ENCODE measurements around the gene GLYATL1B.

GLYATL1B gene

DNA sequence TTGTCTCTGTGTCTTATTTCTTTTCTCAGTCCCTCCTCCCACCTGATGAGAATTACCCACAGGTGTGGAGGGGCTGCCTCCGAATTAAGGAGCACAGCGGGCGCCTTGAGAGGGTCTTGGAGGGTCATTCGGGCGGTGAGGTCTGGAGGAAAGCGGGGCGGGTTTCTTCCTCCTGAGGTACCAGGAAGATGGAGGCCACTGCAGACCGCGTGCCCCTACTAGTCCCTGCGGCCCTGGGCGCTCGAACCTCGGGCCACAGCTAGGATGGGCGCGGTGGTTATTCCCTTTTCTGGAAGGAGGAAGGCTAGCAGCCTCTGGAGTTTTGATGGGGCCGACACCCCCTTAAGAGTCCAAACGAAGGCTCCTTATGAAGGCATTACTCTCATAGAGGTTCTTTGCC lies 51.1 kb downstream of the GLYATL1B start:
- TF ChIP-seq, protein P1, sequence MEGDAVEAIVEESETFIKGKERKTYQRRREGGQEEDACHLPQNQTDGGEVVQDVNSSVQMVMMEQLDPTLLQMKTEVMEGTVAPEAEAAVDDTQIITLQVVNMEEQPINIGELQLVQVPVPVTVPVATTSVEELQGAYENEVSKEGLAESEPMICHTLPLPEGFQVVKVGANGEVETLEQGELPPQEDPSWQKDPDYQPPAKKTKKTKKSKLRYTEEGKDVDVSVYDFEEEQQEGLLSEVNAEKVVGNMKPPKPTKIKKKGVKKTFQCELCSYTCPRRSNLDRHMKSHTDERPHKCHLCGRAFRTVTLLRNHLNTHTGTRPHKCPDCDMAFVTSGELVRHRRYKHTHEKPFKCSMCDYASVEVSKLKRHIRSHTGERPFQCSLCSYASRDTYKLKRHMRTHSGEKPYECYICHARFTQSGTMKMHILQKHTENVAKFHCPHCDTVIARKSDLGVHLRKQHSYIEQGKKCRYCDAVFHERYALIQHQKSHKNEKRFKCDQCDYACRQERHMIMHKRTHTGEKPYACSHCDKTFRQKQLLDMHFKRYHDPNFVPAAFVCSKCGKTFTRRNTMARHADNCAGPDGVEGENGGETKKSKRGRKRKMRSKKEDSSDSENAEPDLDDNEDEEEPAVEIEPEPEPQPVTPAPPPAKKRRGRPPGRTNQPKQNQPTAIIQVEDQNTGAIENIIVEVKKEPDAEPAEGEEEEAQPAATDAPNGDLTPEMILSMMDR (IDR thresholded peaks at IDR 0.05; ENCODE audit: low read depth, low read length, missing control alignments): no peak
- DNase-seq (ENCODE audit: low read depth): no peak
- no peak overlapping the region for H3K4me3 ChIP-seq (ENCODE audit: low read depth, low read length)
- in situ Hi-C loops (cut with HindIII; ENCODE audit: low sequenced_read_pairs): no loop called here

DNA sequence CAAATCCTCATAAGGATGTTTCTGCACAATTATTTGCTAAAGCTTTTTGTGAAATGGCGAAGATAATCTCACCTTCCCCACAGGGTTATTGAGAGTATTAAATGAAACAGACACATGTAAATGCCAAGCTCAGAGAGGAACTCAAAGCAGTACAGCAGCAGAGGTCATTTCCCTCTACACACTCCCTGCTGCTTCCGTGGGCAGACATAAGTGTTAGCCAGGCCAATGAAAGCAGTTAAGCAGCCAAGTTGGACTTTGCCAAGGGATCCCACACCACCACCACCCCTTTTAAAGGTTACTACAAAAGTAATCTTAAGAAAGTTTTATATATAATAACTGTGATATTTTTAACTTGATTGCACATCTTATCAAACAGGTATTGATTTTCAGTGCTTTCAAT lies 52.5 kb downstream of the GLYATL1B start:
- no peak for DNase-seq (ENCODE audit: low read depth)
- H3K4me3 ChIP-seq (ENCODE audit: low read depth, low read length): no peak overlapping the region
- in situ Hi-C loops (cut with HindIII; ENCODE audit: low sequenced_read_pairs): no loop called here
- TF ChIP-seq, protein P1 (IDR thresholded peaks at IDR 0.05; ENCODE audit: low read depth, low read length, missing control alignments): no peak

DNA sequence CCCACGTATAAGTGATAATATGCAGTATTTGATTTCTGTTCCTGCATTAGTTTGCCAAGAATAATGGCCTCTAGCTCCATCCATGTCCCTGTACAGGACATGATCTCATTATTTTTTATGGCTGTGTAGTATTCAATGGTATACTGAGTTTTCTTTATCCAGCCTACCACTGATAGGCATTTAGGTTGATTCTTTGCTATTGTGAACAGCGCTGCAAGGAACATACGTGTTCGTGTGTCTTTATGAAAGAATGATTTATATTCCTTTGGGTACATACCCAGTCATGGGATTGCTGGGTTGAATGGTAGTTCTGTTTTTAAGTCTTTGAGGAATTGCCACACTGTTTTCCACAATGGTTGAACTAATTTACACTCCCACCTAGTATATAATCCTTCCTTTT lies 55.1 kb downstream of the GLYATL1B start:
- DNase-seq (ENCODE audit: low read depth): no peak
- in situ Hi-C loops (cut with HindIII; ENCODE audit: low sequenced_read_pairs): no loop called here
- TF ChIP-seq, protein P1 (IDR thresholded peaks at IDR 0.05; ENCODE audit: low read depth, low read length, missing control alignments): no peak
- no peak overlapping the region for H3K4me3 ChIP-seq (ENCODE audit: low read depth, low read length)

DNA sequence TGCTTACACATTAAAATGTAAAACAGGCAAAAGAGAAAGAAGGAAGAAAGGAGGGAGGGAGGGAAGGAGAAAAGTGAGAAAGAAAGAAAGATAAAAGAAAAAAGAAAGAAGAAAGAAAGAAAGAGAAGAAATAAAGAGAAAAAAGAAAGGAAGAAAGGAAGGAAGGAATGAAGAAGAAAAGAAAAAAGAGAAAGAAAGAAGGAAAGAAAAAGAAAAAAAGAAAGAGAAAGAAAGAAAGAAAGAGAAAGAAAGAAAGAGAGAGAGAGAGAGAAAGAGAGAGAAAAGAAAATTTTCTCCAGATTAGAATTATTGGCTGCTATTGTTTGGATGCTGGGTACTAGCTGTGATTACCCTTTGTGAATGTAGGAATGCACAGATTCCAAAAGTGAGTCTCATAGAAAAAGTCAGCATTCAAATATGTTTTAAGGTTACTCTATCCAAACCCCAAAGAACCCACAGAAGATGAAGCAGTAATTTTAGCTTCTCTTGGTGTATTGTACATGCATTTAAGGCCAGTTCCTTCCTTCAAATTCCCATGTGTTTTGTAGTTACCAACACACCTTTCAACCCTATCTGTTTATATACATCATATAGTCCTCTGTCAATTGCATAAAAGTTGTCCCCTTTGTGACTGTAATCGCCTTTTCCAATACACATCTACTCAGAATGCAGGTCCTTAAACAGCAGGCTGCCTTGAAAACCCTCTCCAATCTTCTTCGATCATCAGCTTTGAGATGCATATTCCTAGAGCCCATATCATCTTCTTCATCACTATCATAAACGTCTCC lies 55.8 kb downstream of the GLYATL1B start:
- TF ChIP-seq, protein P1 (IDR thresholded peaks at IDR 0.05; ENCODE audit: low read depth, low read length, missing control alignments): no peak
- DNase-seq (ENCODE audit: low read depth): peak; percentile 8
- in situ Hi-C loops (cut with HindIII; ENCODE audit: low sequenced_read_pairs): no loop called here
- H3K4me3 ChIP-seq (ENCODE audit: low read depth, low read length): peak overlapping the region; percentile 82

DNA sequence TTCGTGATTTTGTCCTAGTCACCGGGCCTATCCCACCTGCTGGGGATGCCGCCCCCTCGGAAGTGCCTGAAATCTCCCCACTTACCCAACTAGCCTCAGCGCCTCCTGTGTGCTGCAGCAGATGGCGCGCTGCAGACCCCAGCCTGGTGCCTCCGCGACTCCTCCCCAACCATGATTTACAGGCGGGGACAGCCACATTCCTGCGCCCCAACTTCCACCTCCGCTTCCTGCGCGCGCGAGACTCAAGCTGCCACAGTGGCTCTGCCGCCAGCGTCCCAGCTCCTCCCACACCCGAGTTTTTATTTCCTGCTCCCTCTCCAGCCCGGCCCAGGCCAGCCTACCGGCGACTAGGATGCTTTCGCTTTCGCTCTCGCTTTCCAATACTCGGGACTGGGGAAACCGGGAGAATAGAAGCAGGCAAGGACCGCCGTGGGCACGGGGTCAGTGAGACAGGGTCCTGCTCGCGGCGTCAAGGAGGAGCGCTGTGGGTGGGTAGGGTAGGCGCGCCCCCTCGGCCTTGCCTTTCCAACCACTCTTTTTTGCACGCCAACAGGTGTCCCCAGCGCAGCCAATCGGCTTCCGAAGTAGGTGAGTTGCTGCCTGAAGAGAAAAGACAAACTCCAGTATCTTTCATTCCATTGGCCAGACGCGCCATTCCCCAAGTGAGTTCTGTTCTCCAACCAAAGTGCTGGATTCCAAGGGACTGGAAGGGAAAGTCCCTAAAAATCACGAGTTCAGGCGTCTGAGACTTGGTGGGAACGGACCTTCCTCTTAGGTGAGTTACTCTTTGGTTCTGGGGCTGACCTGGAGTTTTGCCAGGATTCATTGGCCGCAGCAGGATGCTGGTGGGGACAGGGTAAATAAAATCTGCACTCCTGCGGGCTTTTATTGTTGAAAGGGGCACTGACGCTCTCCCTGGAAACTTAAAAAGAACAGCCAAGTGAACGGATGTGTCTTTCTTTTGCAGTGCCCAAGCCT lies 56.7 kb downstream of the GLYATL1B start, which contains the start of gene FAM111A:
Gene FAM111A, plus strand, starts transcription at position 327 of the 978 bp plus-strand sequence. CDS start 6,017 bp downstream, outside the sequence.
- DNase-seq (ENCODE audit: low read depth): peak; percentile 69
- in situ Hi-C loops (cut with HindIII; ENCODE audit: low sequenced_read_pairs): no loop called here
- TF ChIP-seq, protein P1 (IDR thresholded peaks at IDR 0.05; ENCODE audit: low read depth, low read length, missing control alignments): peak; percentile 55
- H3K4me3 ChIP-seq (ENCODE audit: low read depth, low read length): peak within 1 kb of the TSS; percentile 82

DNA sequence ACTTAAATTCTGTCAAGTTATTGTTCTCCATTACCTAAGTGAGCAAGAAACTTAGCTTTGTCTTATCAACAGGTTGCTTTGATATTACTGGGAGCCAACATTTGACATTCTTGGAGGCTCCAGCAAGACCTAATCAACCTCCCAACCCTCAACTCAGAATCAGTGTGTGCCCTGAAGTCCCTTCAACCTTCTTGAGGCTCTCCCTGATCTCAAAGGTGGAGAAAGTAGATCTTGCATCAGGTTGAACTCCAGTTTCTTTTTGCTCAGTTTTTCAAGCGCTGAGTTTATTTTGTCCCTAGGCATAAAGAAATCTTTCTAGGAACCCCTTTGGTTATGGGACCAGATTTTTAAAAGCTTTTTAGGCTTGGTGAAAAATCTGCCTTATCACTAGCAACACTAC lies 58.0 kb downstream of the GLYATL1B start:
- TF ChIP-seq, protein P1 (IDR thresholded peaks at IDR 0.05; ENCODE audit: low read depth, low read length, missing control alignments): no peak
- DNase-seq (ENCODE audit: low read depth): no peak
- in situ Hi-C loops (cut with HindIII; ENCODE audit: low sequenced_read_pairs): no loop called here
- peak overlapping the region; percentile 47 for H3K4me3 ChIP-seq (ENCODE audit: low read depth, low read length)
